SU-DHL-6 (cell line): ENCODE results near the gene GBA2.

Experiments
- H2AFZ ChIP-seq: fragments of 200-600 bp; sonication (generic); 2 replicates; pipeline ENCODE4 v1.6.1; 2014; ENCODE audit warnings: low read depth, mild to moderate bottlenecking, moderate library complexity, mixed read lengths, antibody characterized with exemption, low read length; ENCODE audit not compliant: severe bottlenecking
- H3F3A ChIP-seq: fragments of 200-600 bp; shearing (Covaris generic); 2 replicates; pipeline ENCODE4 v1.6.0; 2016; ENCODE audit warnings: antibody characterized with exemption, mild to moderate bottlenecking; ENCODE audit not compliant: insufficient read depth
- H3K27ac ChIP-seq: fragments of 200-600 bp; sonication (generic); 2 replicates; pipeline ENCODE4 v1.5.1; 2016; ENCODE audit warnings: low read depth, mild to moderate bottlenecking, low read length, moderate library complexity, mixed read lengths
- H3K27me3 ChIP-seq: fragments of 200-600 bp; sonication (generic), shearing (Covaris generic); 2 replicates; pipeline ENCODE4 v1.6.0; 2014; ENCODE audit warnings: mild to moderate bottlenecking, low read length
- H3K36me3 ChIP-seq: fragments of 200-600 bp; sonication (generic); 2 replicates; pipeline ENCODE4 v1.6.1; 2014; ENCODE audit warnings: mild to moderate bottlenecking, low read length, mixed read lengths
- H3K4me2 ChIP-seq: fragments of 300-600, 200-600 bp; shearing (Covaris generic), sonication (generic); 2 replicates; pipeline ENCODE4 v1.6.0; 2014; ENCODE audit warnings: low read length, low read depth, mild to moderate bottlenecking; ENCODE audit not compliant: poor library complexity, severe bottlenecking
- H3K4me3 ChIP-seq: fragments of 200-600 bp; sonication (generic); 2 replicates; pipeline ENCODE4 v1.5.1; 2014; ENCODE audit warnings: antibody characterized with exemption, low read length, mild to moderate bottlenecking, mixed read lengths; ENCODE audit not compliant: insufficient read depth, poor library complexity, severe bottlenecking
- H3K79me2 ChIP-seq: fragments of 200-600 bp; sonication (generic); 2 replicates; pipeline ENCODE4 v1.6.1; 2014; ENCODE audit warnings: mild to moderate bottlenecking, low read length, moderate library complexity; ENCODE audit not compliant: insufficient read depth
- H3K9ac ChIP-seq: fragments of 200-600 bp; sonication (generic); 2 replicates; pipeline ENCODE4 v1.7.0; 2014; ENCODE audit warnings: mild to moderate bottlenecking, low read length
- H3K9me2 ChIP-seq: fragments of 200-600 bp; sonication (generic); replicated peaks from 2 replicates; pipeline ENCODE4 v1.6.1; 2014; ENCODE audit warnings: low read length; ENCODE audit not compliant: insufficient read depth
- H3K9me3 ChIP-seq: fragments of 200-600 bp; sonication (generic); 2 replicates; pipeline ENCODE4 v1.6.1; 2014; ENCODE audit warnings: low read length, mixed read lengths; ENCODE audit not compliant: insufficient read depth
- H4K20me1 ChIP-seq: fragments of 200-600 bp; sonication (generic); 2 replicates; pipeline ENCODE4 v1.6.1; 2014; ENCODE audit warnings: low read depth, mild to moderate bottlenecking, antibody characterized with exemption, low read length, moderate library complexity, mixed read lengths
- EZH2phosphoT487 ChIP-seq: fragments of 200-600 bp; sonication (generic), shearing (Covaris generic); conservative IDR thresholded peaks from 2 replicates; pipeline ENCODE4 v1.6.1; 2018; ENCODE audit warnings: mild to moderate bottlenecking, antibody characterized with exemption, low read length, moderate library complexity, mixed read lengths
- TF ChIP-seq, protein P1 (sequence below): fragments of 200-600 bp; sonication (generic); IDR thresholded peaks from one replicate; pipeline ENCODE4 v1.5.1; 2017; ENCODE audit warnings: antibody characterized with exemption, mild to moderate bottlenecking, low read length, moderate library complexity; ENCODE audit not compliant: insufficient read depth, poor library complexity, severe bottlenecking

Gene GBA2

DNA sequence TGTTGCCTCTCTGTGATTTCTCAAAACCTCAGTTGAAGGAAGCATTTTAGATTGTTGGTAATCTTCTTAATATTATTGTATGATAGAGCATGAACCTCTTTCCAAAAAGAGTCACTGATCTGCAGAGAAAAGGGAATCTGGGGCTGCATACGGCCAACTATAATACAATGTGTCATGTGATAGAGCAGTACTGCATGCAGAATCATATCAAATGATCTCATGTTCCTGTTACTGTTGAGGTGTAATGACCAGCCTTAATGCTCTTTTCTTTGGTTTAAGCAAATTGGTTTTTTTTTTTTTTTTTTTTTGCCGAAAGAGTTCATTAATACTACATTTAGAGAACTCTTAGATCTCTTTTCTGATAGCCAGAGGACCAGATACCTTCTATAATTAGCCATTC lies 18.0 kb upstream of the GBA2 start:
- Histone ChIP-seq H2AFZ (no peak overlapping the region), H3K9me2 (no peaks in the 10 kb centered on the region), H3K27ac (no peak overlapping the region), H3K36me3 (no peaks in the 10 kb centered on the region), H3K9me3 (no peaks in the 10 kb centered on the region), H3F3A (peaks cover 5% of the 10 kb centered on the region; the same call in 1 of the 2 replicates), H3K9ac (no peak overlapping the region), H3K79me2 (no peaks in the 10 kb centered on the region), H3K4me3 (no peak overlapping the region), H4K20me1 (no peaks in the 10 kb centered on the region), H3K27me3 (no peaks in the 10 kb centered on the region), H3K4me2 (no peak overlapping the region)
- TF ChIP-seq, protein P1, sequence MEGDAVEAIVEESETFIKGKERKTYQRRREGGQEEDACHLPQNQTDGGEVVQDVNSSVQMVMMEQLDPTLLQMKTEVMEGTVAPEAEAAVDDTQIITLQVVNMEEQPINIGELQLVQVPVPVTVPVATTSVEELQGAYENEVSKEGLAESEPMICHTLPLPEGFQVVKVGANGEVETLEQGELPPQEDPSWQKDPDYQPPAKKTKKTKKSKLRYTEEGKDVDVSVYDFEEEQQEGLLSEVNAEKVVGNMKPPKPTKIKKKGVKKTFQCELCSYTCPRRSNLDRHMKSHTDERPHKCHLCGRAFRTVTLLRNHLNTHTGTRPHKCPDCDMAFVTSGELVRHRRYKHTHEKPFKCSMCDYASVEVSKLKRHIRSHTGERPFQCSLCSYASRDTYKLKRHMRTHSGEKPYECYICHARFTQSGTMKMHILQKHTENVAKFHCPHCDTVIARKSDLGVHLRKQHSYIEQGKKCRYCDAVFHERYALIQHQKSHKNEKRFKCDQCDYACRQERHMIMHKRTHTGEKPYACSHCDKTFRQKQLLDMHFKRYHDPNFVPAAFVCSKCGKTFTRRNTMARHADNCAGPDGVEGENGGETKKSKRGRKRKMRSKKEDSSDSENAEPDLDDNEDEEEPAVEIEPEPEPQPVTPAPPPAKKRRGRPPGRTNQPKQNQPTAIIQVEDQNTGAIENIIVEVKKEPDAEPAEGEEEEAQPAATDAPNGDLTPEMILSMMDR = no peak
- TF ChIP-seq EZH2phosphoT487 = no peak

DNA sequence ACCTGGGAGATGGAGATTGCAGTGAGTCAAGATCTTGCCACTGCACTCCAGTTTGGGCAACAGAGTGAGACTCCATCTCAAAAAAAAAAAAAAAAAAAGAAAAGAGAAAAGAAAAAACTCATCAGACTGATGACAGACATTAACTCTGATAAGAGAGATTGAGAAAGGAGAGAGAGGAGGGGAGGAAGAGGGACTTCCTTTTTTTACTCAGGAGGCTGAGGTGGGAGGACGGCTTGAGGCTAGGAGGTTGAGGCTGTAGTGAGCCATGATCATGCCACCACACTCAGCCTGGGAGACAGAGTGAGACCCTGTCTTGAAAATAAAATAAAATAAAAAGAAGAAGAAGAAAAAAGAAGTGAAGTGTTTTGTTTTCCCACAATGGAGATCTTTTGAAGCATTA lies 14.8 kb upstream of the GBA2 start:
- H3K9me3 ChIP-seq = no peaks in the 10 kb centered on the region
- H3K36me3 ChIP-seq = no peaks in the 10 kb centered on the region
- H3K4me3 ChIP-seq = no peak overlapping the region
- H3K79me2 ChIP-seq = no peaks in the 10 kb centered on the region
- TF ChIP-seq EZH2phosphoT487 = no peak
- TF ChIP-seq, protein P1 = no peak
- no peak overlapping the region for H2AFZ ChIP-seq
- no peaks in the 10 kb centered on the region for H4K20me1 ChIP-seq
- no peak overlapping the region for H3K27ac ChIP-seq
- peaks cover 5% of the 10 kb centered on the region; the same call in 1 of the 2 replicates for H3F3A ChIP-seq
- no peak overlapping the region for H3K9ac ChIP-seq
- no peaks in the 10 kb centered on the region for H3K9me2 ChIP-seq
- no peaks in the 10 kb centered on the region for H3K27me3 ChIP-seq
- H3K4me2 ChIP-seq = no peak overlapping the region

DNA sequence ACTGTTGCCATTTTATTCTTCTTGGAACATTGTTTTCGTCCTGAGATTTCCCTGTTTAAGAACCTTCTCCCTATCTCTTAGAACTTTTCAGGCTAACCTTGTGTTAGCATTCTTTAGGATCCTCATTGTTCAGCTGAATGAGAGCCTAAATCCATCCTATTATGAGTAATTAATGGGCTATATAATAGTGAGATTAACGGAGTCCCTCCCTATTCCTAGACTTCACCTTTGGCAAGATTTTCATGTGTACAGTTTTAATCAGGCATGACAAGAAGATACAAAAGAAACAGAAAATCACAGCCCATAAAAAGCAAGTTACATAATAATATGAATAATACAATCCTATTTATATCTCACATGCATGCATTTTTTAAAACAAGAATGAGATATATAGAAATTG lies 14.2 kb upstream of the GBA2 start:
- Histone ChIP-seq H3K9ac (no peak overlapping the region), H3K9me2 (no peaks in the 10 kb centered on the region), H3K4me3 (no peak overlapping the region), H3K9me3 (no peaks in the 10 kb centered on the region), H4K20me1 (no peaks in the 10 kb centered on the region), H3F3A (peaks cover 11% of the 10 kb centered on the region), H2AFZ (no peak overlapping the region), H3K27ac (no peak overlapping the region), H3K27me3 (no peaks in the 10 kb centered on the region), H3K79me2 (no peaks in the 10 kb centered on the region), H3K36me3 (no peaks in the 10 kb centered on the region), H3K4me2 (no peak overlapping the region)
- no peak for TF ChIP-seq EZH2phosphoT487
- TF ChIP-seq, protein P1 = no peak
